Parathyroid adenoma (tissue), 2 donors: ENCODE measurements around the gene SPATS2L.

ENCODE experiments used
- H2AFZ ChIP-seq: fragments of 300-600 bp; sonication (generic); one replicate; pipeline ENCODE4 v1.7.0; 2017; ENCODE audit warnings: antibody characterized with exemption, mild to moderate bottlenecking
- H3K27ac ChIP-seq: fragments of 300-600 bp; sonication (generic); one replicate; pipeline ENCODE4 v1.7.0; 2017
- H3K27me3 ChIP-seq: fragments of 300-600 bp; sonication (generic); one replicate; pipeline ENCODE4 v1.7.0; 2017; ENCODE audit warnings: low read length; ENCODE audit not compliant: control insufficient read depth, insufficient read depth
- H3K36me3 ChIP-seq: fragments of 300-600 bp; sonication (generic); one replicate; pipeline ENCODE4 v1.7.0; 2017; ENCODE audit warnings: low read length; ENCODE audit not compliant: control insufficient read depth, insufficient read depth
- H3K4me1 ChIP-seq: fragments of 300-600 bp; sonication (generic); one replicate; pipeline ENCODE4 v1.7.0; 2017; ENCODE audit warnings: control low read depth
- H3K4me2 ChIP-seq: fragments of 300-600 bp; sonication (generic); one replicate; pipeline ENCODE4 v1.7.0; 2017; ENCODE audit warnings: low read length
- H3K4me3 ChIP-seq: fragments of 300-600 bp; sonication (generic); one replicate; pipeline ENCODE4 v1.7.0; 2017; ENCODE audit warnings: low read depth, low read length
- H3K79me2 ChIP-seq: fragments of 300-600 bp; sonication (generic); one replicate; pipeline ENCODE4 v1.7.0; 2017; ENCODE audit warnings: control low read depth
- H3K9ac ChIP-seq: fragments of 300-600 bp; sonication (generic); one replicate; pipeline ENCODE4 v1.7.0; 2017; ENCODE audit warnings: mild to moderate bottlenecking
- H3K9me3 ChIP-seq: fragments of 300-600 bp; sonication (generic); one replicate; pipeline ENCODE4 v1.7.0; 2017; ENCODE audit warnings: low read length; ENCODE audit not compliant: control insufficient read depth
- CTCF ChIP-seq: fragments of 300-600 bp; sonication (generic); IDR thresholded peaks from one replicate; pipeline ENCODE4 v1.7.0; 2017; ENCODE audit warnings: antibody characterized with exemption, mild to moderate bottlenecking
- donor health status: primary hyperparathyroidism.

SPATS2L gene

GRCh38 chr2:200509235-200509611 lies 202.7 kb downstream of the SPATS2L start:
- peak overlapping the region; percentile 96 for H3K4me2 ChIP-seq
- no peak for TF ChIP-seq CTCF
- no peaks in the 10 kb centered on the region for H3K9me3 ChIP-seq
- H3K36me3 ChIP-seq: no peaks in the 10 kb centered on the region
- peak overlapping the region; percentile 40 for H3K9ac ChIP-seq
- H3K27ac ChIP-seq: peak overlapping the region; percentile 55
- H3K4me3 ChIP-seq: peak overlapping the region; percentile 93
- peaks cover 4% of the 10 kb centered on the region for H3K4me1 ChIP-seq
- no peaks in the 10 kb centered on the region for H3K79me2 ChIP-seq
- H2AFZ ChIP-seq: peak overlapping the region; percentile 85
- no peaks in the 10 kb centered on the region for H3K27me3 ChIP-seq

GRCh38 chr2:200509612-200510433 lies 203.3 kb downstream of the SPATS2L start, which contains the start of gene KCTD18:
Gene KCTD18 (minus strand): TSS chr2:200510068. CDS start chr2:200507016, 3,052 bp downstream.
- Histone ChIP-seq H3K9ac (peak within 1 kb of the TSS; percentile 40), H3K9me3 (no peaks in the 10 kb centered on the region), H3K4me3 (peak within 1 kb of the TSS; percentile 93), H3K27ac (peak within 1 kb of the TSS; percentile 55), H3K4me2 (peak within 1 kb of the TSS; percentile 96), H3K36me3 (no peaks in the 10 kb centered on the region), H3K79me2 (no peaks in the 10 kb centered on the region), H3K4me1 (peaks cover 4% of the 10 kb centered on the region), H2AFZ (peak within 1 kb of the TSS; percentile 85), H3K27me3 (no peaks in the 10 kb centered on the region)
- peak; percentile 84 for TF ChIP-seq CTCF

GRCh38 chr2:200515155-200515554 lies 208.7 kb downstream of the SPATS2L start:
- no peaks in the 10 kb centered on the region for H3K9me3 ChIP-seq
- H3K36me3 ChIP-seq: no peaks in the 10 kb centered on the region

GRCh38 chr2:200523158-200523557 lies 216.7 kb downstream of the SPATS2L start:
- no peaks in the 10 kb centered on the region for H3K27me3 ChIP-seq
- H3K9me3 ChIP-seq: no peaks in the 10 kb centered on the region
- H3K9ac ChIP-seq: no peak overlapping the region
- no peak overlapping the region for H3K27ac ChIP-seq
- peaks cover 4% of the 10 kb centered on the region for H3K4me1 ChIP-seq
- no peak overlapping the region for H3K4me3 ChIP-seq
- H3K79me2 ChIP-seq: no peaks in the 10 kb centered on the region
- H3K36me3 ChIP-seq: no peaks in the 10 kb centered on the region
- TF ChIP-seq CTCF: no peak
- no peak overlapping the region for H2AFZ ChIP-seq
- H3K4me2 ChIP-seq: no peak overlapping the region

More at GRCh38 chr2:200515155-200515554, 208.7 kb downstream of the SPATS2L start:
- Histone ChIP-seq H3K4me2 (no peak overlapping the region), H3K79me2 (no peaks in the 10 kb centered on the region), H3K9ac (no peak overlapping the region), H3K27ac (no peak overlapping the region), H2AFZ (no peak overlapping the region), H3K4me3 (no peak overlapping the region), H3K27me3 (no peaks in the 10 kb centered on the region), H3K4me1 (no peaks in the 10 kb centered on the region)
- no peak for TF ChIP-seq CTCF
